HG02884 (cell line): Measurements from ENCODE around the gene EIF4G3.
"Not testable (repeated sequence)": the region's sequence is repeated elsewhere in the genome, so short reads cannot be mapped to it uniquely, and the experiment has no call there.

Experiments
- ATAC-seq: cut with Tn5 transposase; IDR thresholded peaks from one replicate; pipeline ENCODE4 v1.9.1; 2021; ENCODE audit warnings: mild to moderate bottlenecking, moderate library complexity; ENCODE audit not compliant: unreplicated experiment

The EIF4G3 gene

GRCh38 chr1:20899154-20899972, 277.3 kb downstream of the EIF4G3 start:
- no peak for ATAC-seq

DNA sequence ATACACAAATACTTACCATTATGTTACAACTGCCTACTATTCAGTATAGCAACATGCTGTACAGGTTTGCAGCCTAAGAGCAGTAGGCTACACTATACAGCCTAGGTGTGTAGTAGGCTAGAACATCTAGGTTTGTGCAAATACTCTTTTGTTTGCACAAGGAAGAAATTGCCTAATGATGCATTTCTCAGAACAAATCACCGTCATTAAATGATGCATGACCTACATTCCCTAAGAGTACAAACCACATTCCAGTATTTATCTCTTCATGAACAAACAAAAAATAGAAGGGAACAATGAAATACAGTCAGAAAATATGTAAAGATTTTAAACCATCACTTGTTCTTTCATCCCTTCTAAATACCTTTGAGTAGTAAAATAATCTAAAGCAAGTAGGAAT, 279.9 kb downstream of the EIF4G3 start:
- no peak for ATAC-seq

DNA sequence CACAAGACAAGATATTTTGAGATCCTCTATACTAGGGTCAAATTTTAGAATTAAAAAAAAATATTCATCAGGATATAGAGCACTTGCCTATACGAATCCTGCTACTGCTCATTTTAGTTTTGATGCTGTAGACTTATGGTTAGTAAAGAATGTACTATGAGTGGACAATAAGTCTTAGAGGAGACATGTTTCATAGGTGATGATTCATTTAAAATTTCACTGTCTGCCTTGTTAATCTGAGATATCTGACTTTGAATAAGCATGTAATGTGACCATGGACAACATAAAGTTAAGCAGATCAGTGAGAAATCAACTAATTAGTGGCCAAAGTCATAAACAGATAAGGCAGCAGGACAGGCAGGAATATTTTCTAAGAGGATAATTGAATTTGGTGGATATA, 282.8 kb downstream of the EIF4G3 start:
- ATAC-seq = no peak

GRCh38 chr1:20891091-20891490, 285.6 kb downstream of the EIF4G3 start:
- ATAC-seq = no peak

- ATAC-seq = no peak
Measured at GRCh38 chr1:20887246-20887645, 289.5 kb downstream of the EIF4G3 start.

- no peak for ATAC-seq
Measured at GRCh38 chr1:20885121-20885520, 291.6 kb downstream of the EIF4G3 start.

DNA sequence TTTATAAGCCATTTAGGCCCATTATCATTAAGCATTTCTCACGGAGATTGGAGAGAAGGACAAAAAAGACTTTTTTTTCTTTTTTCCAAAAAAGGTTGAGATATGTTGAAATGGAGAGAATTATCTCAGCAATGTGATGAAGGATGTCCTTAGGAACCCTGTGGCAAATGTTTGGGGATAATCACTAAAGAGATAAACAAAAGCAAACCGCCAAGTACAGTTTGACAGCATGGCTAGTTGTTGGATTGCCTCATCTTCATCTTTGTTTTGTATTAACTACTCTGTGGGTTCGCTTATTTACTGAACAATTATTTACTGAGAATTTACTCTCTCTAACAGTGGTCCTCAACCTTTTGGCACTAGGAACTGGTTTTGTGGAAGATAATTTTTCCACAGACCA, 292.2 kb downstream of the EIF4G3 start:
- no peak for ATAC-seq

GRCh38 chr1:20883766-20884165, 292.9 kb downstream of the EIF4G3 start:
- no peak for ATAC-seq

- ATAC-seq = no peak
Measured at GRCh38 chr1:20882837-20883236, 293.9 kb downstream of the EIF4G3 start.

DNA sequence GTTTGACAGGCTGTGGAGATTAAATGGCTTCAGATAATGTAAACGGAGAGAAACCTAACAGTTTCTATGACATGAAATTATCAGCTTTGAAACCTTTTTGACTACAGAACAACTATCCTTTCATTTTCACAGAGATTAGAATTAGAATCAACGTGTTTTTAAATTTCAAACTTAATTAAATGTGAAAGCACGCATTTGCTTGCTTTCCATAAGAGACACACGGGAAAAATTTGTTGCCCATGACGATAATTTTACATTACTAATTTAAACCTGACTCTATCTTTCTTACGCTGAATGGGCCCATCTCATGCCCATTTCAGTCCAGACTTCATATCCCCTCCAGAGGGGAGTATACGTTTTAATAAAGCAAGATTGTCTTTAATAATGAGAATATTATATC, 297.9 kb downstream of the EIF4G3 start:
- no peak for ATAC-seq

DNA sequence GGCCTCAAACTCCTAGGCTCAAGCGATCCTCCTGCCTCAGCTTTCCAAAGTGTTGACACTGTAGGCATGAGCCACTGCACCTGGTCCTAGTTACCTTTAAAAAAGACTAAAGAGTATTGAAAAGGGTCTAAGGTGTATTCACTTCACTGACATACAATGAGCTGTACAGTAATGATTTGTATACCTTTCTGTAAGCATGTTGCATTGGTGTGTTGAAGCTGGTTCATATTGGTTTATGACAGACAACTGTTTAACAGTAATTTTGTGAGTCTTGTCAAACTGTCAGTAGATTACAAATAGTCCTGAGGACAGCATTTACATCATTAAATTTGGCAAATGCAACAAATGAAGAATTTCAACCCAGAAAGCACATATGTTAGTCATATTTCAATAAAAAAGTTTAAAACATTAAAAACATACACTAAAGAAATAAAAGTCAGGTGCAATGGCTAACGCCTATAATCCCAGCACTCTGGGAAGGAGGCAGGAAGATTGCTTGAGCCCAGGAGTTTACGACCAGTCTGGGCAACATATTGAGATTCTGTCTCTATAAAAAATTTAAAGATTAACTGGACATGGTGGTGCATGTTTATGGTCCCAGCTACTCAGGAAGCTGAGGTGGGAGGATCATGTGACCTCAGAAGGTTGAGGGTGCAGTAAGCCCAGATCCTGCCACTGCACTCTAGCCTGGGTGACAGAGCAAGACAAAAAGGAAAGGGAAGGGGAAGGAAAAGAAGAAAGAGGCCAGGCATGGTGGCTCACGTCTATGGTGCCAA, 301.3 kb downstream of the EIF4G3 start:
- ATAC-seq = no peak

DNA sequence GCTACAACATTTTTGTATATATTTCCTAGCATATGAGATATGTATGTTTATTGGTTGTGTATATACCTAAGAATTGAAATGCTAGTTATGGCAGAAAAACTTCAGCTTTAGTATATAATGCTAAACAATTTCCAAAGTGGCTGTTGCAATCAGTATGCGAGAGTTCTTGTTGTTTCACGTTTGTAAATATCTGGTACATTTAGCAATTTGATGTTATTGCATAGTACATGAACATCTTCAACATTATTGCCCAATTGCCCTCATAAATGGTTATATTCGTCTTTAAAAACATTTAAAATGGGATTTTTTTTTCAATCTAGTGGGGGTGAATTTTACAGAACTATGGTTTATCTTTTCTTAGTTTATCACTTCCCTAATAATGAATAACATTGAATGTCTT, 303.4 kb downstream of the EIF4G3 start:
- no peak for ATAC-seq

DNA sequence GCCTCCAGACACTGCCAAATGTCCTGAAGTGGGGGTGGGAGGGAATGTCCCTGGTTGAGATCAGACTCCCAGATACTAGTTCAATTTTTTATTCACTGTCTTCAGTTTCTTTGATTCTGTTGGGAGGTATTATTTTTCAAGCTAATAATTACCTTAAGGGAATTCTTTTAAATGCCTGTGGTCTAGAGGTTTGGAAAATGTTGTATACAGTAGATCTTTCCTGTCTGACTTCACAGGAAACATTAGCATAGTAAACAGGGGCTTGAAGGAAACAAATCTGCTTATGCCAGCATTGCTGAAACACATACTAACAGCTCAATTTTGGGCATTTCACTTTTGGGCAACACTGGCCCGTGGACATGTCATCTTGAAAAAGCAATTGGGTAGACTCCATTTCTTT, 305.3 kb downstream of the EIF4G3 start:
- no peak for ATAC-seq

- no peak for ATAC-seq
Measured at GRCh38 chr1:20870718-20871117, 306.0 kb downstream of the EIF4G3 start.

DNA sequence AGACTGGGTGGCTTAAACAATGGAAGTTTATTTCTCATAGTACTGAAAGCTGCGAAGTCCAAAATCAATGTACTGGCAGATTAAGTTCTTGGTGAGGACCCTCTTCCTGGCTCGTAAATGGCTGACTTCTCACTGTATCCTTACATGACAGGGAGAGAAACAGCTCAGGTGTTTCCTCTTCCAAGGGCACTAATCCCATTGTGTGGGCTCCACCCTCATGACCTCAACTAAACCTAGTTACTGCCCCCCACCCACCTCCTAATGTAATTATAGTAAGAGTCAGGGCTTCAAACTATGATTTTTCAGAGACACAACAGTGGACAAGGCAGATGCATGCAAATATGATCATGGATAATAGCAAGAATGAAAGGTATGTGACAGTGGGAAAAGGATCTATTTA, 308.4 kb downstream of the EIF4G3 start:
- no peak for ATAC-seq

DNA sequence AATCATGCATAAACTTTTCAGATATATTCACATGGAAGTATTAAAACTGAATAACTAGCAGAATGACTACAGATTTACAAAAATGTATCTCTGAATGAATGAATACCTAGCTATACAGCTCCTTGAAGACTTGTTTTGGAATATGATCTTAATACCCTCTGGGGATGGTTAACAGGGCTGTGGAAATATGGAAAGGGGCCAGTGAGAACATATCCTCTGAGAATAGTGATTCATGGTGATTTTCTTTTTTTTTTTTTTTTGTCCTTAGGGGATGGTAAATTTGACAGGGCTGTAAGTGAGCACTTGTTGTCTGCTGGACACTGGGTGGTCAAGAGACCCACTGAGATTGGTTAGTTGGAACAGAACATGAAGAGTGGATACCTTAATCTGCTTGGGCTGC, 308.9 kb downstream of the EIF4G3 start:
- ATAC-seq = no peak

GRCh38 chr1:20867062-20867461, 309.6 kb downstream of the EIF4G3 start:
- ATAC-seq = no peak

GRCh38 chr1:20865001-20865400, 311.7 kb downstream of the EIF4G3 start:
- no peak for ATAC-seq

DNA sequence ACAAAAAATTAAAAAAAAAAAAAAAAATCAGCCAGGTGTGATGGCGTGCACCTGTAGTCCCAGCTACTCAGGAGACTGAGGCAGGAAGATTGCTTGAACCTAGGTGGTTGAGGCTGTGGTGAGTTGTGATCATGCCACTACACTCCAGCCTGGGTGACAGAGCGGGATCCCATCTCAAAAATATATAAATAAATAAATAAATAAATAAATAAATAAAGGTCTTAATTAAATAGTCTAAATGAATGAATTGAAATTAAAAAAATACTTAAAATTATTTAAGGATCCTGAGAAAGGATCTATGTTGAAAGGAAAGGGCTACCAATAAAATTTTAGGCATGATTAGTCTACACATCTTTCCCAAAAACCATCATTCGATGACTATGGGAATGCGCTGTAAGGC, 322.2 kb downstream of the EIF4G3 start:
- ATAC-seq = no peak

GRCh38 chr1:20851791-20852190, 324.9 kb downstream of the EIF4G3 start:
- ATAC-seq = not testable (repeated sequence)

DNA sequence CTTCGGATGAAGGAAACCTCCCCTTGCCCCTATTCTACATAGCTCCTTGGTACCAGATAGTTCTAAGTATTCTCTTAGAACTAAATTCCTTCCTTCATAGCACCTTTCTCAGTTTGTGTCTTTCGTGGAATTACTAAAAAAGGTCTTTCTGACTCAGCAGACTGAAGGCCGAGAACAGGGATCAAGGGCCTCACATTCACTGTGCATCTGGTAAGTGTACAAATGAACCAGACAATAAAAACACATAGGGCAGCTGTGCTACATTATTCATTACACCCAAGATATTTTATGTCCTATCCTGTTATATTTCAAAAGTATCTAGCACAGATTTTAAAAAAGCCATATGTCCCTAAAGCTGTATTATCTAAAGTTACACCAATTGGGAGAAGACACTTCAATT, 326.7 kb downstream of the EIF4G3 start:
- no peak for ATAC-seq

DNA sequence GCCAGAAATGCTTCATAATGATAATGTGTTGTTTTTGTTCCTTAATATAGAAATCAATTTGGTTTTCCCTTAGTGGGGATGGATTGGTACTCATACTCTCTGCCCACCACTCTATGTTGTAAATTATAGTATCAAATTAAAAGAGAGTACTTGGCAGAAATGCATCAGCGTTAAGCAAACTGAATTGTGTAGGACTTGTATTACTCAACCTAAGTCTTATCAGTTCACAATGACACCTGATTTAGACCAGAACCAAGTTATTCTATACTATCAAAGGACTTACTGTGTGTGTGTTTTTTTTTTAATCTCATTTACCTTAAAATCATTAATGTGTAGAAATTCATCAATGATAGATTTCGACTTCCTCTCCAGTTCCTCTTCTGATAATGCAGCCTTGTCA, 327.6 kb downstream of the EIF4G3 start:
- no peak for ATAC-seq
